ENCODE data around the gene LPP.

LPP gene

GRCh38 chr3:188824566-188824965 lies 670.6 kb downstream of the LPP start:
- no peak for DNase-seq

- DNase-seq: no peak
These were observed 671.9 kb downstream of the LPP start for GRCh38 chr3:188825901-188826300.

GRCh38 chr3:188826574-188826973 lies 672.6 kb downstream of the LPP start:
- no peak for DNase-seq

DNA sequence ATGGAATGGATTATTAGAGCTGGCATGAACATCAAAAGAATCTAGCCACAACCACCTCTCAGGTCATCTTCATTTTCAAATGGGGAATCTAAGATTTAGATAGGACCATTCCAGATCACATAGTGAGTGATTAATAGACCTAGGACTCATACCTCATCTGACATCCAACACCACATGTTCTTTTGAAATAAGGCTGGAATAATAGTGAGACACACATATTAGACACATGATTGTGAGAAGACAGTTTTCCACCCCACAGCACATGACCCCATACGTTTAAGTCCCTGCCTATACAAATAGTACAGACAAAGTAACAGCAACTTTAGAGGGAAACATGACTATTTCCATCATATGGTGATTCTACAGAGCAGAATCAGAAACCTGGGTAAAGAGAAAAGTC lies 673.1 kb downstream of the LPP start:
- no peak for DNase-seq

DNA sequence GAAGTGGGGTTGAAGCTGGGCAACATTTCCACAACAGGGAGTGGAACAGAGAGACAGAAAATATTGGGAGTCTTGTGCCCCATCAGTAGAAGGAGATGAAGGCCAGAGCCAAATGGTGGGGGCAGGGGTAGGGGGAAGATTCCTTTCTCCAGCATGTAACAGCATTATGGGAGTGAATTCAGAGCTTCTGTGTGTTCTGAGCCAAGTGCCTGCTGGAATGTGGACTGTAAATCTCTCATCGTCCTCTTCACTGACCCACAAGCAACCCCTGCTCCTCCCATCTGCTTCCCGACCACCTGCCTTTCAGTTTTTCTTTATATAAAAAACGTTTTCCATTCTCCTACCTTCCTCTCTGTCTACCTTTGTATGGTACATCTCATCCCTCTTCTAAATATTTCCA lies 673.6 kb downstream of the LPP start:
- no peak for DNase-seq

DNA sequence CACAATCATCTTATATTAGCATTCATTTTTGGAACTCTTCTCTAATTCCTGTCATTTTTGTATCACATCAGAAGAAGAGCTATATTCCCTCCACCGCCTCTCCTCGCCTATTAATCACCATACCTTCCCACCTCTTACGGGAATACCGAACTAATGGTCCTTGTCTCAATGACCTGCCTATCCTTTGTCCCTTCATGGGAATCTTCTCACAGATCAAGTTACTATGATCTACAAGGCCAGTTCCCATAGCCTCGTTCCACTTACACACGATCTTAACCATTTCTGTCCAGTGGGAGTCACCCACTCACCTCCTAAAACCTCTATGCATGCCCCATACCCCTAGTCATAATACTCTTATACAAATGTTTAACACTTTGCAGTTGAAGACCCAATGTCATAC lies 675.2 kb downstream of the LPP start:
- no peak for DNase-seq

GRCh38 chr3:188829576-188829975 lies 675.6 kb downstream of the LPP start:
- no peak for DNase-seq

DNA sequence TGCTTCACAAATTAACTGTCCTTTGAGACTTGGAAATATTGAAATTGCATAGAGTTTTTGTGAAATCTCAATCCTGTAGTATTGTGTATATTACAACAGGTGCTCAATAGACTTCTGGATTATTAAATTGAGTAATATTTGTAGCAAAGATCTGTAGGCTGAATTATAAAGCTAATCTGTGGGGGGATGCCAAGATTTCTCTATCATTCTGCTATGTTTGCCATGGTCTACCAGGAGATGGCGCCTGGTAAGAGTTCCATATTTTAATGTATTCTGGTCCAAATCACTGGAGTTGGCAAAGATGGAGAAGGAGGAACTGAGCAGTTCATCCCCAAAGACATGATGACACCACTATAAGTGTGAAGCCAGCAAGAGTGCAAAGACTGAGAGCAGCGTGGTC lies 676.9 kb downstream of the LPP start:
- DNase-seq: no peak

DNA sequence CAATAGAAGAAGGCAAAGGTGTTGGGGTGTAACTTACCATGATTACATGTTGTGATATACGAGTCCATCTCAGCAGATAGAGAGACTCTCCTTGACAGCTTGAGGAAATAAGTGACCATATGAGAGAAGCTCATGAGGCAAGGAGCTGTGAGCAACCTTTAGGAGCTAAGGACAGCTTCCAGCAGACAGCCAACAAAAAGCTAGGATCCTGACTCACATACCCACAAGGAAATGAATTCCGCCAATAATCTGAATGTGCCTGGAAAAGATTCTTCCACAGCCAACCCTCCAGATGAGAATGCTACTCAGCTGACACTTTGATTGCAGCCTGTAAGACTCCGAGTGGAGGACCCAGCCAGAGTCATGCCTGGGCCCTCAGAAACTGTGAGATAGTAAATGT lies 678.2 kb downstream of the LPP start:
- DNase-seq: no peak

GRCh38 chr3:188832961-188833721 lies 679.2 kb downstream of the LPP start:
- DNase-seq: no peak

- no peak for DNase-seq
These were observed 680.4 kb downstream of the LPP start for GRCh38 chr3:188834349-188834748.

DNA sequence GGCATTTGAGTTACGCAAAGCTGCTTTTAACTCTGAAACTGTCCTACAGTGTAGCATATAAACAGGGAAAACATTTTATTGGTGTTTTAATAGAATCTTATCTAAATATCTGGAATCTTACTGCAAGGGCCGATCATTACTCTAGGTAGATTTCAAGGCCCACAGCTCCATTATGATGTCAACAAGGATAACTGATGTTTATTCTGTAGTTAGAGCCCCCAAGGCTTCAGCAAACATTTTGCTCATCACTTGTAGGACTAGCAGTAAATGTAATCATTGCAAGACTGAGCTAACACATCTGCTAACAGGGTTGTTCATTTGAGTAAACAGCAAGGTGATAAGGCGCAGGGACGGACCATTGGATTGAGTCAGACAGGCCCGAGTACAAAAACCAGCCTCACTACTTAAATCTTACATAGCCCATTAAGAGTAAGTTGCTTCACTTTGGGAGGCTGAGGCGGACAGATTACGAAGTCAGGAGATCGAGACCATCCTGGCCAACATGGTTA lies 685.3 kb downstream of the LPP start:
- peak in 1 of 2 experiments; percentile 20 for DNase-seq

- DNase-seq: no peak
These were observed 686.3 kb downstream of the LPP start for GRCh38 chr3:188840290-188840689.

GRCh38 chr3:188841906-188842305 lies 687.9 kb downstream of the LPP start:
- no peak for DNase-seq

GRCh38 chr3:188842639-188843038 lies 688.7 kb downstream of the LPP start:
- DNase-seq: no peak

DNA sequence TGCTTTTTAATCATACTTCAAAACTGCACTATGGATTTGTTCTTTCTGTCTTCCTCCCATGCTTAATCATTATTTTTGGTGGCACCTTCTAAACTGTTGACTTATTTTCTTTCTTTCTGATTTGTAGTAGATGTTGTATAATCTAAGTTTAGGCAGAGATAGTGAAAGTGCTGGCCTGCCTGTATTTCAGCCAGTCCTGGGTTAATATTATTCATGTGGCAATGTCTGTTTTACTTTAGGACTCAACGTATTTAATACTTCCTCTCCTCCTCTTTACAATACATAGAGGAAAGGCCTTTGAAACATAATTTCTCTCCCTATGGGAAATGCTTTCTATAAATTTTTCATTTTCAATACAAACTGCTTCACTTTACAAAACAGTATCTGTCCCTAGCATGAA lies 690.1 kb downstream of the LPP start:
- DNase-seq: no peak

- DNase-seq: no peak
These were observed 691.6 kb downstream of the LPP start for GRCh38 chr3:188845514-188845913.

GRCh38 chr3:188848947-188849346 lies 695.0 kb downstream of the LPP start:
- no peak for DNase-seq

GRCh38 chr3:188853856-188854771 lies 700.2 kb downstream of the LPP start:
- no peak for DNase-seq

- no peak for DNase-seq
These were observed 700.8 kb downstream of the LPP start for GRCh38 chr3:188854772-188855149.

- DNase-seq: no peak
These were observed 701.7 kb downstream of the LPP start for GRCh38 chr3:188855675-188856074.

- no peak for DNase-seq
These were observed 706.2 kb downstream of the LPP start for GRCh38 chr3:188860147-188860546.

DNA sequence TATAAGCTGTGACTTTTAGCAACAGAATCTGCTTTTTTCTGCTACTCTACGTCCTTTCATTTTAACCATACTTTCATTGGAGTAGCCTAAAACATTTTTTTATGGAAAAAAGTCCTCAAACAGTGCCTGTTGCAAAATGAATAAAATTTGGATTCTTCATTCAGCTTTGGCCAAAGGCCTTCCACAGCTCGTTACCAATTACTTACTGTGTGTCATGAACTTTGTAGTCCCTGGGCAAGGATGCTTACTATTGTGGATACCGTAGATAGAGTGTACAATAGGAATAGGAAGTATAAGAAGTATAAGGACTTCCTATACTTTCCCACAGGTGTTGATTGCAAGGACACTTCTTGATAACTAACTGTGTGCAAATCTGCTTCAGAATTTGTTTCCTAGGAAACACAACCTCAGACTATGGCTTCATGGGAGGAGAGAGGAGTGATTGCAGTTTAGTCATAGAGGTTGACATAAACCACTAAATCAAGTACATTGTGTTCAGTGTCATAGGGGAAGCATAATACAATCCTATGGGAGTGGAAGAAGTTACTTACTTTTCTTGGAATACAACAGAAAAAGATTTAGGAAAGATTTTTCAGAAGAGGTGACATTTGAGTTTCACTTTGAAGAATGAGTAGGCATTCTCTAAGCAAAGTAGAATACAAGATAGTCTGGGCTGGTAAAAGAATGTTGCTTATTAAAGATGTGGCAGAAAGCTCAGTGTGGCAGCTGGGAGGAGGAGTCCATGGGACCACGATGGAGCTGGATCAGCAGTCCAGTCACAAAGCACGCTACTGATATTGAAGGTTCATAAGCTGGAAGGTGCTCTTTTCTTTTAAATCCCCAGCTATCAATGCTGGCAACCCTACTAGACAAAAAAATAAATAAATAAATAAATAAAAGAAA lies 708.1 kb downstream of the LPP start:
- no peak for DNase-seq
